GM18873 (cell line): ENCODE measurements around the gene PARL.
"Not testable (repeated sequence)": the region's sequence is repeated elsewhere in the genome, so short reads cannot be mapped to it uniquely, and the experiment has no call there.

Experiments used
- ATAC-seq: cut with Tn5 transposase; IDR thresholded peaks from one replicate; pipeline ENCODE4 v1.9.1; 2021; ENCODE audit warnings: mild to moderate bottlenecking, moderate library complexity, moderate number of reproducible peaks; ENCODE audit not compliant: unreplicated experiment, low FRiP score

Gene PARL

GRCh38 chr3:183796372-183796771 is 88.3 kb downstream of the PARL start:
- ATAC-seq, result no peak

- no peak for ATAC-seq
Observed at GRCh38 chr3:183794452-183794851, 90.2 kb downstream of the PARL start.

GRCh38 chr3:183792976-183793375 is 91.7 kb downstream of the PARL start:
- ATAC-seq, result no peak

- ATAC-seq, result no peak
Observed at GRCh38 chr3:183790700-183791099, 94.0 kb downstream of the PARL start.

- no peak for ATAC-seq
Observed at GRCh38 chr3:183789826-183790225, 94.9 kb downstream of the PARL start.

- not testable (repeated sequence) for ATAC-seq
Observed at GRCh38 chr3:183784503-183784902, 100.2 kb downstream of the PARL start.

GRCh38 chr3:183782576-183783276 is 102.0 kb downstream of the PARL start:
- ATAC-seq, result no peak

- no peak for ATAC-seq
Observed at GRCh38 chr3:183781246-183781645, 103.4 kb downstream of the PARL start.

GRCh38 chr3:183779896-183780465 is 104.7 kb downstream of the PARL start:
- ATAC-seq, result no peak
